Measurements from ENCODE around the gene GRPEL2.

- TF ChIP-seq CTCF (IDR thresholded peaks at IDR 0.05; ENCODE audit: poor library complexity) (no peak), EZH2 (IDR thresholded peaks at IDR 0.05; ENCODE audit: borderline replicate concordance) (no peak)
Measured at GRCh38 chr5:149324641-149325040, 20.7 kb upstream of the GRPEL2 start.

Data from hepatocyte (in vitro differentiated cells).